ENCODE measurements around the gene MYBPC2. TPM values are rescaled to one million over a fixed set of nuclear protein-coding genes. Genes with fewer than 3 reads are reported as not detected.
A peak's percentile ranks its signal among the peaks of the same experiment; 100 is the strongest.

Gene MYBPC2
- total RNA-seq, 1 donor from 2014 or later, result not detected

DNA sequence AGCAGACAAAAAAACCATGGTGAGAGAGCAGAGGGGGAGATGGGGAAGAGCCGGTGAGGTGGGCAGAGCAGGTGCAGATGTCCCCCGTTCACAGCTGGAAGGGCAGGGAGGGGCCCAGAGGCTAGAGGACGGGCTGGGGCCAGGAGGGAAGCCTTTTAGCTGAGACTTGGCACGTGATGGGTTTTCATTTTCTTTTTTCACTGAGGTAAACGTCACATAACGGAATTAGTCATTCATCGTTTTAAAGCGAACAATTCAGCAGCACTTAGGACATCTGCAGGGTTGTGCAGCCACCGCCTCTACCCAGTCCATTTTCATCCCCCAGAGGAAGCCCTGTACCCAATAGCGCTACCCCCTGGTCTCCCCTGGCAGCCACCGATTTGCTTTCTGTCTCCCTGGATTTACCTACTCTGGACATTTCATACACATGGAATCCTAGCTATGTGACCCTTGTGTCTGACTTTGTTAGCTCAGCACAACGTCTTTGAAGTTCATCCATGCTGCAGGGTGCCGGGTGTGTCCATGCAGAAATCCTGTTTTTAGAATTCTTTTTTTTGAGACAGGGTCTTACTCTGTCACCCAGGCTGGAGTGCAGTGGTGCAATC, 27.6 kb downstream of the MYBPC2 start:
- TF ChIP-seq, protein P1, sequence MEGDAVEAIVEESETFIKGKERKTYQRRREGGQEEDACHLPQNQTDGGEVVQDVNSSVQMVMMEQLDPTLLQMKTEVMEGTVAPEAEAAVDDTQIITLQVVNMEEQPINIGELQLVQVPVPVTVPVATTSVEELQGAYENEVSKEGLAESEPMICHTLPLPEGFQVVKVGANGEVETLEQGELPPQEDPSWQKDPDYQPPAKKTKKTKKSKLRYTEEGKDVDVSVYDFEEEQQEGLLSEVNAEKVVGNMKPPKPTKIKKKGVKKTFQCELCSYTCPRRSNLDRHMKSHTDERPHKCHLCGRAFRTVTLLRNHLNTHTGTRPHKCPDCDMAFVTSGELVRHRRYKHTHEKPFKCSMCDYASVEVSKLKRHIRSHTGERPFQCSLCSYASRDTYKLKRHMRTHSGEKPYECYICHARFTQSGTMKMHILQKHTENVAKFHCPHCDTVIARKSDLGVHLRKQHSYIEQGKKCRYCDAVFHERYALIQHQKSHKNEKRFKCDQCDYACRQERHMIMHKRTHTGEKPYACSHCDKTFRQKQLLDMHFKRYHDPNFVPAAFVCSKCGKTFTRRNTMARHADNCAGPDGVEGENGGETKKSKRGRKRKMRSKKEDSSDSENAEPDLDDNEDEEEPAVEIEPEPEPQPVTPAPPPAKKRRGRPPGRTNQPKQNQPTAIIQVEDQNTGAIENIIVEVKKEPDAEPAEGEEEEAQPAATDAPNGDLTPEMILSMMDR (conservative IDR thresholded peaks at IDR 0.05; ENCODE audit: low read depth, low read length), result peak; percentile 59
- peak; percentile 92 for DNase-seq (ENCODE audit: low read depth)

GRCh38 chr19:50461066-50461875, 28.6 kb downstream of the MYBPC2 start:
- TF ChIP-seq, protein P1 (conservative IDR thresholded peaks at IDR 0.05; ENCODE audit: low read depth, low read length), result peak; percentile 86

More for the DNA sequence above, 27.6 kb downstream of the MYBPC2 start:
- H3K4me3 ChIP-seq (ENCODE audit: low read depth, low read length), result no peak overlapping the region

GRCh38 chr19:50462970-50463369, 30.3 kb downstream of the MYBPC2 start:
- no peak for DNase-seq (ENCODE audit: low read depth)
- no peak overlapping the region for H3K4me3 ChIP-seq (ENCODE audit: low read depth, low read length)
- TF ChIP-seq, protein P1 (conservative IDR thresholded peaks at IDR 0.05; ENCODE audit: low read depth, low read length), result no peak

More at GRCh38 chr19:50461066-50461875, 28.6 kb downstream of the MYBPC2 start:
- H3K4me3 ChIP-seq (ENCODE audit: low read depth, low read length), result no peak overlapping the region
- DNase-seq (ENCODE audit: low read depth), result peak; percentile 18

DNA sequence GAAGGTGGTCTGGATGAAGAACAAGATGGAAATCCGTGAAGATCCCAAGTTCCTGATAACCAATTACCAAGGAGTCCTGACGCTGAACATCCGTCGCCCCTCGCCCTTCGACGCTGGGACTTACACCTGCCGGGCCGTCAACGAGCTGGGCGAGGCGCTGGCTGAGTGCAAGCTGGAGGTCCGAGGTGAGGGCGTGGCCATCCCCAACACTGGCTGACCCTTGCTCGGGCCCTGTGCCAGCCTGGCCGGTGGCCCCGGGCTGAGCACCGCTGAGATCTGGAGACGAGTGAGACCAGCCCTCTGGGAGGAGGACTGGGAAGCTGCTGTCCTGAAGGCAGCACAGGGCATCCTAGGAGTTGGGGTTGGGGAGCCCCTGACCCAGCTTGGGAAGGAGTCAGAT, 31.7 kb downstream of the MYBPC2 start:
- DNase-seq (ENCODE audit: low read depth), result no peak
- TF ChIP-seq, protein P1 (conservative IDR thresholded peaks at IDR 0.05; ENCODE audit: low read depth, low read length), result no peak
- no peak overlapping the region for H3K4me3 ChIP-seq (ENCODE audit: low read depth, low read length)

DNA sequence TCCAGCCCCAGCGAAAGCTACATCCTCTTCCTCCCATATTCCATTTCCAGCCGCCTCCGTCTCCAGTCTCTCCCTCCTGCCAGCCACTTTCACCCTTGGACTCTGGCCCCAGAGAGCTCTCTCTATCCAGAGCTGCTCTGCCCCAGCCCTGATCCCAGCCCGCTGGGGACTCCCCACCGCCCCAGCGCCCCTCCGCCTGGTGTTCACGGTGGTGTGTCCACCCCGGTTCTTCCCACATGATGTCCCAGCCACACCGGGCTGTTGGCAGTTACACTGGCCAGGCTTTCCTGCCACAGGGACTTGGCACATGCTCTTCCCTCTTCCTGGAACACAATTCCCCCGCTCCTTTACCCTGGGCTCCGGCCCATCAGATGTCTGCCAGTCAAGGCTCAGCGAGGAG, 32.3 kb downstream of the MYBPC2 start:
- TF ChIP-seq, protein P1 (conservative IDR thresholded peaks at IDR 0.05; ENCODE audit: low read depth, low read length), result no peak
- no peak for DNase-seq (ENCODE audit: low read depth)
- no peak overlapping the region for H3K4me3 ChIP-seq (ENCODE audit: low read depth, low read length)

- TF ChIP-seq, protein P1 (conservative IDR thresholded peaks at IDR 0.05; ENCODE audit: low read depth, low read length), result peak; percentile 9
- H3K4me3 ChIP-seq (ENCODE audit: low read depth, low read length), result no peak overlapping the region
- DNase-seq (ENCODE audit: low read depth), result no peak
These were observed 33.5 kb downstream of the MYBPC2 start for GRCh38 chr19:50465986-50466705.
